HCT116 (cell line): ENCODE measurements around the gene NTNG1. TPM values are rescaled to one million over a fixed set of nuclear protein-coding genes. Genes with fewer than 3 reads are reported as not detected.

Experiments
- ATAC-seq: fragments of 200-7000 bp; cut with Tn5 transposase; 2 replicates; pipeline ENCODE4 v1.9.1; 2020; ENCODE audit warnings: mild to moderate bottlenecking, moderate library complexity
- BruUV-seq: library from RNA; stranded (reverse); fragments of 400-500 nt; replicated peaks from 2 replicates; lab custom pipeline; 2021; lab: Mats Ljungman, UMichigan
- CTCF ChIA-PET: fragments of 300-600 bp; sonication (Branson Sonifier 250); formaldehyde crosslinking; loops from one replicate; lab custom pipeline; 2021; ENCODE audit warnings: antibody characterized with exemption; lab: Charles Lee
- POLR2A ChIA-PET: fragments of 300-600, 350-600 bp; sonication (Branson Sonifier 250); formaldehyde crosslinking; loops from one replicate; lab custom pipeline; 2021; ENCODE audit warnings: antibody characterized with exemption; lab: Charles Lee
- RAD21 ChIA-PET, 2 experiments: fragments of 300-600 bp; sonication (Branson Sonifier 250); formaldehyde crosslinking; loops; one replicate each; lab custom pipeline; 2023; ENCODE audit warnings: low total read pairs in 2 of 2; ENCODE audit not compliant: uncharacterized antibody in 2 of 2, unreplicated experiment in 2 of 2, low non-redundant PET in 1 of 2; lab: Charles Lee
- DNase-seq: peaks from one replicate; pipeline ENCODE4 v3.0.0-alpha.2; 2010; ENCODE audit warnings: low read depth, low spot score
- H2AFZ ChIP-seq: fragments of 200-600 bp; shearing (Covaris generic), sonication (generic); 2 replicates; pipeline ENCODE4 v1.6.1; 2017; ENCODE audit warnings: low read depth, mixed run types, mixed read lengths, antibody characterized with exemption, low read length; ENCODE audit not compliant: poor library complexity, severe bottlenecking
- H3K27ac ChIP-seq: 2 replicates; pipeline ENCODE4 v1.5.1; 2012; ENCODE audit warnings: low read depth, low read length
- H3K27me3 ChIP-seq: fragments of 200-600 bp; sonication (generic); 2 replicates; pipeline ENCODE4 v1.6.1; 2016; ENCODE audit warnings: mixed run types, low read length, mixed read lengths; ENCODE audit not compliant: insufficient read depth
- H3K36me3 ChIP-seq, 2 experiments: fragments of 200-500 bp in 1 of 2; fragments of 200-600 bp in 1 of 2; sonication (Bioruptor generic) in 1 of 2; sonication (generic) in 1 of 2; 2 replicates each; pipeline versions ENCODE4 v1.5.1 to v1.6.1; 2014 to 2016; ENCODE audit warnings: low read length in 2 of 2, inconsistent platforms in 1 of 2, mixed read lengths in 1 of 2, mixed run types in 1 of 2; ENCODE audit not compliant: insufficient read depth in 2 of 2, control insufficient read depth in 1 of 2
- H3K4me1 ChIP-seq, 2 experiments: fragments of 200-600 bp in 1 of 2; sonication (generic) in 1 of 2; 2 replicates each; pipeline versions ENCODE4 v1.5.1 to v1.6.1; 2012 to 2017; ENCODE audit warnings: low read length in 2 of 2, inconsistent platforms in 1 of 2, mild to moderate bottlenecking in 1 of 2, mixed read lengths in 1 of 2, mixed run types in 1 of 2, moderate library complexity in 1 of 2; ENCODE audit not compliant: insufficient read depth in 2 of 2, control insufficient read depth in 1 of 2
- H3K4me2 ChIP-seq: fragments of 200-600 bp; sonication (generic); 2 replicates; pipeline ENCODE4 v1.6.1; 2017; ENCODE audit warnings: mixed run types, low read length, mixed read lengths
- H3K4me3 ChIP-seq, 2 experiments: fragments of 200-600 bp in 1 of 2; sonication (generic) in 1 of 2; replicated peaks in 1 of 2; 2 replicates each; pipeline ENCODE4 v1.5.1; 2011 to 2016; ENCODE audit warnings: low read length in 2 of 2, control low read depth in 1 of 2, low read depth in 1 of 2, mild to moderate bottlenecking in 1 of 2, mixed read lengths in 1 of 2, mixed run types in 1 of 2
- H3K79me2 ChIP-seq: fragments of 200-600 bp; sonication (generic); 2 replicates; pipeline ENCODE4 v1.6.1; 2017; ENCODE audit warnings: mild to moderate bottlenecking, mixed run types, low read length, moderate library complexity, mixed read lengths; ENCODE audit not compliant: insufficient read depth
- H3K9ac ChIP-seq: fragments of 200-600 bp; sonication (generic); 2 replicates; pipeline ENCODE4 v1.6.1; 2016; ENCODE audit warnings: low read length, mixed read lengths
- H3K9me2 ChIP-seq: fragments of 200-600 bp; sonication (generic), shearing (Covaris generic); 2 replicates; pipeline ENCODE4 v1.6.1; 2017; ENCODE audit warnings: mixed run types, mild to moderate bottlenecking, moderate library complexity; ENCODE audit not compliant: insufficient read depth
- H3K9me3 ChIP-seq, 2 experiments: fragments of 200-500 bp in 1 of 2; fragments of 200-600 bp in 1 of 2; sonication (Bioruptor generic) in 1 of 2; sonication (generic) in 1 of 2; 2 replicates each; pipeline ENCODE4 v1.6.1; 2014 to 2017; ENCODE audit warnings: low read length in 2 of 2, mixed read lengths in 2 of 2, inconsistent platforms in 1 of 2, low read depth in 1 of 2, mild to moderate bottlenecking in 1 of 2, mixed run types in 1 of 2, moderate library complexity in 1 of 2; ENCODE audit not compliant: control insufficient read depth in 1 of 2, insufficient read depth in 1 of 2
- H4K20me1 ChIP-seq: fragments of 200-600 bp; sonication (generic), shearing (Covaris generic); 2 replicates; pipeline ENCODE4 v1.6.1; 2017; ENCODE audit warnings: mixed run types, mild to moderate bottlenecking, moderate library complexity; ENCODE audit not compliant: insufficient read depth
- CBX3 ChIP-seq: IDR thresholded peaks from 2 replicates; pipeline ENCODE4 v1.6.1; 2012; ENCODE audit warnings: low read depth
- CEBPB ChIP-seq: IDR thresholded peaks from 2 replicates; pipeline ENCODE4 v1.6.1; 2012; ENCODE audit warnings: low read depth
- ELF1 ChIP-seq: IDR thresholded peaks from 2 replicates; pipeline ENCODE4 v1.6.1; 2012; ENCODE audit warnings: low read depth, borderline replicate concordance
- EZH2phosphoT487 ChIP-seq: fragments of 200-600 bp; IDR thresholded peaks from 2 replicates; pipeline ENCODE4 v1.6.1; 2018; ENCODE audit warnings: antibody characterized with exemption, borderline replicate concordance
- FOSL1 ChIP-seq: IDR thresholded peaks from 2 replicates; pipeline ENCODE4 v1.6.1; 2012; ENCODE audit warnings: low read depth
- POLR2A ChIP-seq: IDR thresholded peaks from 2 replicates; pipeline ENCODE4 v1.7.0; 2011; ENCODE audit warnings: borderline replicate concordance; ENCODE audit not compliant: insufficient read depth, insufficient read length; ENCODE audit errors: extremely low read depth
- POLR2AphosphoS5 ChIP-seq: IDR thresholded peaks from 2 replicates; pipeline ENCODE4 v1.6.1; 2011; ENCODE audit warnings: mild to moderate bottlenecking, low read depth, low read length, moderate library complexity
- SRF ChIP-seq: IDR thresholded peaks from 2 replicates; pipeline ENCODE4 v1.6.1; 2012; ENCODE audit warnings: low read depth
- TCF7L2 ChIP-seq: IDR thresholded peaks from 2 replicates; pipeline ENCODE4 v1.7.0; 2011; ENCODE audit warnings: borderline replicate concordance, inconsistent platforms; ENCODE audit not compliant: insufficient read depth, insufficient read length; ENCODE audit errors: extremely low read depth
- YY1 ChIP-seq: IDR thresholded peaks from 2 replicates; pipeline ENCODE4 v1.6.1; 2011; ENCODE audit warnings: low read length, low read depth, moderate library complexity, mild to moderate bottlenecking; ENCODE audit not compliant: insufficient replicate concordance; ENCODE audit errors: extremely low read depth
- ZBTB33 ChIP-seq: IDR thresholded peaks from 2 replicates; pipeline ENCODE4 v1.6.1; 2011; ENCODE audit warnings: mild to moderate bottlenecking, low read length, moderate library complexity; ENCODE audit not compliant: insufficient replicate concordance; ENCODE audit errors: extremely low read depth
- ZFX ChIP-seq: fragments of 450-650 bp; IDR thresholded peaks from 2 replicates; pipeline ENCODE4 v1.6.1; 2017
- ZNF274 ChIP-seq: fragments of 200-500 bp; sonication (Bioruptor generic); IDR thresholded peaks from 2 replicates; pipeline ENCODE4 v1.6.1; 2014; ENCODE audit warnings: mild to moderate bottlenecking, low read depth, low read length, inconsistent platforms
- intact Hi-C: fragments of 100-400 bp; cut with micrococcal nuclease; formaldehyde crosslinking; loops from 2 replicates; pipeline ENCODE4 v1.10.0; 2022
- total RNA-seq: library from RNA; stranded (reverse); gene quantifications from one replicate; pipeline ENCODE4 v1.2.1, GENCODE V29; 2021; ENCODE audit not compliant: unreplicated experiment
- TF ChIP-seq, protein P1 (sequence below): IDR thresholded peaks from 2 replicates; pipeline ENCODE4 v1.6.1; 2012; ENCODE audit warnings: low read depth
- TF ChIP-seq, protein P2 (sequence below): IDR thresholded peaks from 2 replicates; pipeline ENCODE4 v1.6.1; 2012

The NTNG1 gene
- total RNA-seq, 1 experiment from 2014 or later: not detected

DNA sequence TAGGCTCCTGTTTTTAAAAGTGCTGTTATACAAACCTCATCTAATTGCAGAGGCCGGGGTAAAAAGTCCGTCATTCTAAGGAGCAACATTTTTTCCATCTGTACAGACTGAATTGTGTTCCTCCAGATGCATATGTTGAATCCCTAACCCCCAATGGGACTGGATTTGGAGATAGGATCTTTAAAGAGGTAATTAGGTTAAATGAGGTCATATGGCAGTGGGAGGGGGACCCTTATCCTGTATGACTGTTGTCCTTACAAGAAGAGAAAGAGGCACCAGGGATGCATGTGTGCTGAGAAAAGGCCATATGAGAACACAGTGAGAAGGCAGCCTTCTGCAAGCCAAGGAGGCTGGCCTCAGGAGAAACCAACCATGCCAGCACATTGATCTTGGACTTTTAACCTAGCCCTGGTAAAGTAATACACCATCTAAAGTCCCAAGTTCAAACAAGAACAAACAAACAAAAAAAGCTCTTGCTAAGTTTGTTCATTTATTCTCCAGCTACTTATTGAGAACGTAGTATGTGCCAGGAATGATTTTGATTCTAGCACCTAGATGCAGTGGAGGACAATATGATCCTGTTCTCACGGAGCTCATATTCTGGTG is 352.4 kb downstream of the NTNG1 start:
- peaks cover 4 to 11% of the 10 kb centered on the region in 2 experiments; a peak in 2 of 4 replicates for H3K9me3 ChIP-seq
- no peak overlapping the region for H3K4me2 ChIP-seq
- no peak overlapping the region for H3K9ac ChIP-seq
- H3K27me3 ChIP-seq: no peaks in the 10 kb centered on the region
- intact Hi-C loops: no loop called here
- no peak overlapping the region for H2AFZ ChIP-seq
- no peaks in the 10 kb centered on the region for H3K4me1 ChIP-seq
- H3K9me2 ChIP-seq: no peaks in the 10 kb centered on the region
- no peak overlapping the region for H3K27ac ChIP-seq
- ChIA-PET POLR2A (no interaction called here), CTCF (no interaction called here), RAD21 (no interaction called here)
- TF ChIP-seq POLR2AphosphoS5: no peak
- TF ChIP-seq CEBPB: no peak
- no peak for TF ChIP-seq ZBTB33
- ATAC-seq (no peak), DNase-seq (no peak)
- H3K79me2 ChIP-seq: no peaks in the 10 kb centered on the region
- no TSS peak for BruUV-seq
- no peaks in the 10 kb centered on the region for H4K20me1 ChIP-seq
- no peak overlapping the region for H3K4me3 ChIP-seq
- H3K36me3 ChIP-seq: no peaks in the 10 kb centered on the region

DNA sequence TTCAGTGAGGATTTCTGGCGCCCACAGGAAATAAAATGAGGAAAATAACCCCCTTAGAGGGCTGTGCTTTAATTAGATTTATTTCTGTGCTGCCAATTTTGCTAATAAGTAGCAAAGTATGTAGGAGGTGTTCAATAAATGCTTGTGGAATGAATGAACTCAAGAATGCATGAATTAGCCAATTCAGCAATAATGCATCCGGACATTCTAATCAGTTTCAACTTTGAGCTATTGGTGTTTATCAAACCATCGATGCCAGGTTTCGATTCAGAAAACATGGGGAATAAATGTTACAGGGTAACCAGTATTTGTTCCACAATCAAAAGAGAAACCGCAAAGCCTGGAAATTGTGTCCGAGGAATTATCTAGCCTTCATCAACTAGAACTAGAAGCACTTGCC is 353.2 kb downstream of the NTNG1 start:
- intact Hi-C loops: no loop called here
- H3K4me3 ChIP-seq: no peak overlapping the region
- BruUV-seq: no TSS peak
- no peak overlapping the region for H3K27ac ChIP-seq
- peaks cover 4 to 11% of the 10 kb centered on the region in 2 experiments; a peak in 2 of 4 replicates for H3K9me3 ChIP-seq
- H3K79me2 ChIP-seq: no peaks in the 10 kb centered on the region
- H3K27me3 ChIP-seq: no peaks in the 10 kb centered on the region
- POLR2A ChIA-PET: no interaction called here
- ATAC-seq: no peak
- no peaks in the 10 kb centered on the region for H4K20me1 ChIP-seq
- RAD21 ChIA-PET: no interaction called here
- no peak for DNase-seq
- H3K4me2 ChIP-seq: no peak overlapping the region
- H3K9me2 ChIP-seq: no peaks in the 10 kb centered on the region
- no peaks in the 10 kb centered on the region for H3K4me1 ChIP-seq
- no peaks in the 10 kb centered on the region for H3K36me3 ChIP-seq
- no peak overlapping the region for H3K9ac ChIP-seq
- CTCF ChIA-PET: no interaction called here
- H2AFZ ChIP-seq: no peak overlapping the region
- TF ChIP-seq ZNF274 (no peak), CEBPB (no peak), FOSL1 (no peak), POLR2A (no peak), ELF1 (no peak), SRF (no peak), ZFX (no peak), TCF7L2 (no peak), YY1 (no peak), CBX3 (no peak), EZH2phosphoT487 (no peak)
- TF ChIP-seq, protein P1, sequence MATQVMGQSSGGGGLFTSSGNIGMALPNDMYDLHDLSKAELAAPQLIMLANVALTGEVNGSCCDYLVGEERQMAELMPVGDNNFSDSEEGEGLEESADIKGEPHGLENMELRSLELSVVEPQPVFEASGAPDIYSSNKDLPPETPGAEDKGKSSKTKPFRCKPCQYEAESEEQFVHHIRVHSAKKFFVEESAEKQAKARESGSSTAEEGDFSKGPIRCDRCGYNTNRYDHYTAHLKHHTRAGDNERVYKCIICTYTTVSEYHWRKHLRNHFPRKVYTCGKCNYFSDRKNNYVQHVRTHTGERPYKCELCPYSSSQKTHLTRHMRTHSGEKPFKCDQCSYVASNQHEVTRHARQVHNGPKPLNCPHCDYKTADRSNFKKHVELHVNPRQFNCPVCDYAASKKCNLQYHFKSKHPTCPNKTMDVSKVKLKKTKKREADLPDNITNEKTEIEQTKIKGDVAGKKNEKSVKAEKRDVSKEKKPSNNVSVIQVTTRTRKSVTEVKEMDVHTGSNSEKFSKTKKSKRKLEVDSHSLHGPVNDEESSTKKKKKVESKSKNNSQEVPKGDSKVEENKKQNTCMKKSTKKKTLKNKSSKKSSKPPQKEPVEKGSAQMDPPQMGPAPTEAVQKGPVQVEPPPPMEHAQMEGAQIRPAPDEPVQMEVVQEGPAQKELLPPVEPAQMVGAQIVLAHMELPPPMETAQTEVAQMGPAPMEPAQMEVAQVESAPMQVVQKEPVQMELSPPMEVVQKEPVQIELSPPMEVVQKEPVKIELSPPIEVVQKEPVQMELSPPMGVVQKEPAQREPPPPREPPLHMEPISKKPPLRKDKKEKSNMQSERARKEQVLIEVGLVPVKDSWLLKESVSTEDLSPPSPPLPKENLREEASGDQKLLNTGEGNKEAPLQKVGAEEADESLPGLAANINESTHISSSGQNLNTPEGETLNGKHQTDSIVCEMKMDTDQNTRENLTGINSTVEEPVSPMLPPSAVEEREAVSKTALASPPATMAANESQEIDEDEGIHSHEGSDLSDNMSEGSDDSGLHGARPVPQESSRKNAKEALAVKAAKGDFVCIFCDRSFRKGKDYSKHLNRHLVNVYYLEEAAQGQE: no peak
- TF ChIP-seq, protein P2, sequence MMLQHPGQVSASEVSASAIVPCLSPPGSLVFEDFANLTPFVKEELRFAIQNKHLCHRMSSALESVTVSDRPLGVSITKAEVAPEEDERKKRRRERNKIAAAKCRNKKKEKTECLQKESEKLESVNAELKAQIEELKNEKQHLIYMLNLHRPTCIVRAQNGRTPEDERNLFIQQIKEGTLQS: no peak
